BJ (cell line): ENCODE results near the gene NFAT5. TPM values are rescaled to one million over a fixed set of nuclear protein-coding genes. Genes with fewer than 3 reads are reported as not detected.
"Not testable (repeated sequence)": the region's sequence is repeated elsewhere in the genome, so short reads cannot be mapped to it uniquely, and the experiment has no call there.

Experiments used
- CTCF ChIA-PET: fragments of 350-600 bp; formaldehyde crosslinking; extraction: SDS; loops from one replicate; lab custom pipeline; 2021; ENCODE audit warnings: antibody characterized with exemption, inconsistent platforms; lab: Yijun Ruan, JAX
- POLR2A ChIA-PET: fragments of 300-600 bp; sonication (Branson Sonifier 250); formaldehyde crosslinking; extraction: SDS; loops from one replicate; lab custom pipeline; 2021; ENCODE audit warnings: antibody characterized with exemption; lab: Charles Lee
- DNase-seq: peaks from one replicate; pipeline ENCODE4 v3.0.0-alpha.2; 2011; ENCODE audit warnings: low read depth
- H3K27me3 ChIP-seq: 2 replicates; pipeline ENCODE4 v1.6.0; 2011; ENCODE audit warnings: low read length; ENCODE audit not compliant: control insufficient read depth, insufficient read depth
- H3K36me3 ChIP-seq: 2 replicates; pipeline ENCODE4 v1.5.1; 2011; ENCODE audit warnings: low read length; ENCODE audit not compliant: control insufficient read depth, insufficient read depth
- H3K4me3 ChIP-seq: 2 replicates; pipeline ENCODE4 v1.5.1; 2011; ENCODE audit warnings: low read depth, mild to moderate bottlenecking, control low read depth, low read length
- polyA plus RNA-seq: library from polyadenylated mRNA; depleted of rRNA; stranded (reverse); fragments of >200 nt; gene quantifications from 2 replicates; pipeline ENCODE4 v1.2.3, GENCODE V29; 2011
- TF ChIP-seq, protein P1 (sequence below): IDR thresholded peaks from 2 replicates; pipeline ENCODE4 v1.5.1; 2011; ENCODE audit warnings: low read depth, mild to moderate bottlenecking, control low read depth, inconsistent platforms, low read length, moderate library complexity; ENCODE audit not compliant: insufficient read depth

The NFAT5 gene
- polyA plus RNA-seq, 1 experiment = 29.6 TPM

DNA sequence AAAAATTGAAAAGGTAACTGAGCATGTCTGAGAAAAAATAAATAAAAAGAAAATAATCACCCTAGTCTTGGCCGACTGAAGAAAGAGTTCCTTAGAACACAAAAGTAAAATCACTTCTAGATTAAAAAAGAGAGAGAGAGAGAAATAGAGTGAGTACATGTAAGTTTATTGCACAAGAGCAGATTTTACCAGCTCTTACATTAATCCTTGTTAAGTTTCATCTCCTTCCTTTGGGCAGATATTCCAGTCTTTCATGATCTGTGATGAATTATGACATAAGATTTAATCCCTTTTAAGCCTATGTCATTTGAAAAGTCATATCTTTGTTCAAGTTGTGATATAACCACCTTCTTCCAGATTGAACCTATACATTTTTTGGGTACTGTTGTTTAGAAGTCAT, 54.8 kb downstream of the NFAT5 start:
- CTCF ChIA-PET = interaction anchor here (0.5 kb wide), 1 partner anchor 217 kb away, joined by 3 read pairs; no protein-coding TSS in a partner anchor

DNA sequence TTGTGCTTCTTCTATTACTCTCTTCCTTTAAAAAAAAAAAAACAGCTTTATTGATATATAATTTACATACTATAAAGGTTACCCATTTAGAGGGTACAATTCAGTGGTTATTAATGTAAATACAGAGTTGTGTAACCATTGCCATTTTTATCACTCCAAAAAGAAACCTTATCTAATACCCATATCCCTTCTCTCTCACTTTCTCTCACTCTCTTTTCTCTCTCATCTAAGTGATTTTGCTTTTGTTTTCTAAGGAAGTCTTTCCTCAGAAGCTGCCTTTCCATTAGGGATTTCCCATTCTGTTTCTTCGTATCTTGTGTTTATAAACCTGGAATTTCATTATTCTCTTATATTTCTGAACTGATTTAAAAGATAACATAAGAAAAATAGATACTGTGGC, 55.5 kb downstream of the NFAT5 start:
- Histone ChIP-seq H3K36me3 (no peaks in the 10 kb centered on the region), H3K27me3 (no peaks in the 10 kb centered on the region), H3K4me3 (no peak overlapping the region)
- TF ChIP-seq, protein P1, sequence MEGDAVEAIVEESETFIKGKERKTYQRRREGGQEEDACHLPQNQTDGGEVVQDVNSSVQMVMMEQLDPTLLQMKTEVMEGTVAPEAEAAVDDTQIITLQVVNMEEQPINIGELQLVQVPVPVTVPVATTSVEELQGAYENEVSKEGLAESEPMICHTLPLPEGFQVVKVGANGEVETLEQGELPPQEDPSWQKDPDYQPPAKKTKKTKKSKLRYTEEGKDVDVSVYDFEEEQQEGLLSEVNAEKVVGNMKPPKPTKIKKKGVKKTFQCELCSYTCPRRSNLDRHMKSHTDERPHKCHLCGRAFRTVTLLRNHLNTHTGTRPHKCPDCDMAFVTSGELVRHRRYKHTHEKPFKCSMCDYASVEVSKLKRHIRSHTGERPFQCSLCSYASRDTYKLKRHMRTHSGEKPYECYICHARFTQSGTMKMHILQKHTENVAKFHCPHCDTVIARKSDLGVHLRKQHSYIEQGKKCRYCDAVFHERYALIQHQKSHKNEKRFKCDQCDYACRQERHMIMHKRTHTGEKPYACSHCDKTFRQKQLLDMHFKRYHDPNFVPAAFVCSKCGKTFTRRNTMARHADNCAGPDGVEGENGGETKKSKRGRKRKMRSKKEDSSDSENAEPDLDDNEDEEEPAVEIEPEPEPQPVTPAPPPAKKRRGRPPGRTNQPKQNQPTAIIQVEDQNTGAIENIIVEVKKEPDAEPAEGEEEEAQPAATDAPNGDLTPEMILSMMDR = no peak
- no peak for DNase-seq
- ChIA-PET POLR2A (no interaction called here), CTCF (interaction anchor here (0.5 to 1.1 kb wide), 2 partner anchors 10 to 217 kb away, joined by 3 to 4 read pairs; no protein-coding TSS in a partner anchor)

More for the DNA sequence above, 54.8 kb downstream of the NFAT5 start:
- TF ChIP-seq, protein P1 = no peak
- no peak for DNase-seq
- Histone ChIP-seq H3K4me3 (no peak overlapping the region), H3K27me3 (no peaks in the 10 kb centered on the region), H3K36me3 (peaks cover 1% of the 10 kb centered on the region; the same call in 1 of the 2 replicates)
- POLR2A ChIA-PET = no interaction called here

DNA sequence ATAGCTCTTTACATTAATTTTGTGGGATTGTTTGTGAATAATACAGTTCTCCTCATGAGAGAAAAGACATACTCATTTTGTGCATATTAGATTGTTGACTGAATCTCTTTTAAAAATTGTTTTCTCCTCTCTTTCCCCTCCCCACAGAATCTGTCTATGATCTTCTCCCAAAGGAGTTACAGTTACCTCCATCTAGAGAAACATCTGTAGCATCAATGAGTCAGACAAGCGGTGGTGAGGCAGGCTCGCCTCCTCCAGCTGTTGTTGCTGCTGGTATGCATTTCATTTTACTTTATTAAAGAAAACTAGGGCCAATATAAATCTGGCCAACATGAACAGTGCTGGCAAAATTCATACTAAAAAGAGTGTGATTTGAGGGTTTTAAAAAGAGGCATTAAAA, 60.5 kb downstream of the NFAT5 start:
- Histone ChIP-seq H3K27me3 (no peaks in the 10 kb centered on the region), H3K4me3 (no peak overlapping the region), H3K36me3 (peaks cover 4% of the 10 kb centered on the region; the same call in 1 of the 2 replicates)
- POLR2A ChIA-PET = no interaction called here
- CTCF ChIA-PET = no interaction called here
- DNase-seq = no peak
- TF ChIP-seq, protein P1 = no peak

DNA sequence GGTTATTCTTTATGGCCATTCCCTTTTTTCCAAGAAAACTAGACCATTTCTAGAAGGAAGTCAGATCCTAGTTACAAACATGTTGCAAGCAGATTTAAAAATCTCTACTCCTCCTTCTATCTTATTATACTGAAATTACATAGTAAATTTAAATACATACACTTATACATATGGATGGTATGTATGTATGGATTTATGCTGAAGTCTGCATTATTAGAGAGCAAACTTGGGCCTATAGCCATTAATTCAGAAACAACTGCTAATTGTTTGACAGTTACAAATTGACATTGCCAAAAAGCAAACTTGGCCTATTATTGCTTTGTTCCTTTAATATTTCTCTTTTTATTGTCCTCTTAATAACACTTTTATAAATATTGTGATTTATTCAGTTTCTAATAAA, 67.1 kb downstream of the NFAT5 start:
- Histone ChIP-seq H3K4me3 (no peak overlapping the region), H3K36me3 (peaks cover 11% of the 10 kb centered on the region), H3K27me3 (no peaks in the 10 kb centered on the region)
- DNase-seq = no peak
- ChIA-PET POLR2A (no interaction called here), CTCF (no interaction called here)
- TF ChIP-seq, protein P1 = no peak

DNA sequence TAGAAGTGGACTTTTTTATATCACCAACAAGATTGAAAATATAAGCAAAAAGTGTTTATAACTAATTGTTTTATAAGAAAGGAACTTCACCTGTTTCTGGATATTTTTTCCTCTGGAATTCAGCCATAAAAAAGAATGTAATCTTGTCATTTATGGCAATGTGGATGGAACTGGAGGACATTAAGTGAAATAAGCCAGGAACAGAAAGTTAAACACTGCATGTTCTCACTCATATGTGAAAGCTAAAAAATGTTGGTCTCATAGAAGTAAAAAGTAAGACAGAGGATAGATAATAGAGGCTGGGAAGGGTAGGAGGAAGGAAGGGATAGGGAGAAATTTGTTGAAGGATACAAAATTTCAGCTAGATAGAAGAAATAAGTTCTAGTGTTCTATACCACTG, 67.6 kb downstream of the NFAT5 start:
- no peaks in the 10 kb centered on the region for H3K27me3 ChIP-seq
- POLR2A ChIA-PET = no interaction called here
- no peak overlapping the region for H3K4me3 ChIP-seq
- peaks cover 11% of the 10 kb centered on the region for H3K36me3 ChIP-seq
- TF ChIP-seq, protein P1 = no peak
- DNase-seq = no peak
- CTCF ChIA-PET = no interaction called here

DNA sequence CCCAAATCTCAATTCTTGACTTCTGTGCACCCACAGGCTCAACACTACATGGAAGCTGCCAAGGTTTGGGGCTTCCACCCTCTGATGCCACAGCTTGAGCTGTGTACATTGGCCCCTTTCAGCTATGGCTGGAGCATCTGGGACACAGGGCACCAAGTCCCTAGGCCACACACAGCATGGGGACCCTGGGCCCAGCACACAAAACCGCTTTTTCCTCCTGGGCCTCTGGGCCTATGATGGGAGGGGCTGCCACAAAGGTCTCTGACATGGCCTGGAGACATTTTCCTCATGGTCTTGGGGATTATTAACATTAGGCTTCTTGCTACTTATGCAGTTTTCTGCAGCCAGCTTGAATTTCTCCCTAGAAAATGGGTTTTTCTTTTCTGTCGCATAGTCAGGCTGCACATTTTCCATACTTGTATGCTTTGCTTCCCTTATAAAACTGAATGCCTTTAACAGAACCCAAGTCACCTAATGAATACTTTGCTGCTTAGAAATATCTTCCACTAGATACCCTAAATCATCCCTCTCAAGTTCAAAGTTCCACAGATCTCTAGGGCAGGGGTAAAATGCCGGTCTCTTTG, 70.9 kb downstream of the NFAT5 start:
- POLR2A ChIA-PET, H3K36me3 ChIP-seq: not testable (repeated sequence)
- CTCF ChIA-PET = interaction anchor here (0.8 to 1.1 kb wide), 2 partner anchors 23 to 241 kb away, joined by 3 read pairs; no protein-coding TSS in a partner anchor

DNA sequence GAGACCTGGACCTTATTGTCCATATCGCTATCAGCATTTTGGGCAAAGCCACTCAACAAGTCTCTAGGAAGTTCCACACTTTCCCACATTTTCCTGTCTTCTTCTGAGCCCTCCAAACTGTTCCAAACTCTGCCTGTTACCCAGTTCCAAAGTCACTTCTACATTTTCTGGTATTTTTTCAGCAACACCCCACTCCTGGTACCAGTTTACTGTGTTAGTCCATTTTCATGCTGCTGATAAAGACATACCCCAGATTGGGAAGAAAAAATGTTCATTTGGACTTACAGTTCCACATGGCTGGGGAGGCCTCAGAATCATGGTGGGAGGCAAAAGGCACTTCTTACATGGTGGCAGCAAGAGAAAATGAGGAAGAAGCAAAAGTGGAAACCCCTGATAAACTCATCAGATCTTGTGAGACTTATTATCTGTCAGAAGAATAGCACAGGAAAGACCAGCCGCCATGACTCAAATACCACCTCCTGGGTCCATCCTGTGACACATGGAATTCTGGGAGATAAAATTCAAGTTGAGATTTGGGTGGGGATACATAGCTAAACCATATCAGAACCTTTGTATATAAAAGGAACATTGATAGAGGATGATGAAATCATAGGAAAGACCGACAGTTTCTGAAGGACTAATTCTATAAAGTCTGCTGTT, 71.6 kb downstream of the NFAT5 start:
- POLR2A ChIA-PET, H3K27me3 ChIP-seq, H3K4me3 ChIP-seq, CTCF ChIA-PET, DNase-seq, H3K36me3 ChIP-seq: not testable (repeated sequence)

More for the DNA sequence above, 70.9 kb downstream of the NFAT5 start:
- H3K27me3 ChIP-seq, DNase-seq, H3K4me3 ChIP-seq: not testable (repeated sequence)

DNA sequence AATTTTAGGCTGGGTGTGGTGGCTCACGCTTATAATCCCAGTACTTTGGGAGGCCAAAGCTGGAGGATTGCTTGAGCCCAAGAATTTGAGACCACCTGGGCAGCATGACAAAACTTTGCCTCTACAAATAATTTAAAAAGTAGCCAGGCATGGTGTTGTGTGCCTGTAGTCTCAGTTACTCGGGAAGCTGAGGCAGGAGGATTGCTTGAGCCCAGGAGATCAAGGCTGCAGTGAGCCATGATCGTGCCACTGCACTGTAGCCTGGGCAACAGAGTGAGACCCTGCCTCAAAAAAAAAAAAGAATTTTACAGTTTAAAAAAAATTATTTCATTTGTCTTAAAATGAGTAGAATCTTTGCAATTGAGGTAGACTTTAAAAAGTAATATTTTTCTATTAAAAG, 78.2 kb downstream of the NFAT5 start:
- CTCF ChIA-PET = interaction anchor here (1.6 kb wide), 1 partner anchor 9 kb away, joined by 4 read pairs; no protein-coding TSS in a partner anchor
- POLR2A ChIA-PET = not testable (repeated sequence)

More for the DNA sequence above, 78.2 kb downstream of the NFAT5 start:
- not testable (repeated sequence) for H3K4me3 ChIP-seq, DNase-seq, H3K27me3 ChIP-seq, H3K36me3 ChIP-seq
